Measurements from ENCODE around the gene PTAFR.

Gene PTAFR

GRCh38 chr1:28176492-28177470, at the start of gene PTAFR:
TSS of gene PTAFR (minus strand) at chr1:28176690. CDS start at chr1:28151021, 25,669 bp downstream.
- no peak for DNase-seq

- no peak for DNase-seq
Measured at GRCh38 chr1:28213315-28213714, 36.8 kb upstream of the PTAFR start.

- DNase-seq = no peak
Measured at GRCh38 chr1:28209700-28210099, 33.2 kb upstream of the PTAFR start.

- peak; percentile 76 for DNase-seq
Measured at GRCh38 chr1:28208818-28209441, 32.4 kb upstream of the PTAFR start.

GRCh38 chr1:28205243-28205642, 28.8 kb upstream of the PTAFR start:
- no peak for DNase-seq

- DNase-seq = no peak
Measured at GRCh38 chr1:28200234-28200873, 23.9 kb upstream of the PTAFR start.

- DNase-seq = peak; percentile 71
Measured at GRCh38 chr1:28199328-28200233, 23.1 kb upstream of the PTAFR start.

- DNase-seq = no peak
Measured at GRCh38 chr1:28197682-28198415, 21.4 kb upstream of the PTAFR start.

- no peak for DNase-seq
Measured at GRCh38 chr1:28196330-28196729, 19.8 kb upstream of the PTAFR start.

- DNase-seq = no peak
Measured at GRCh38 chr1:28195780-28196179, 19.3 kb upstream of the PTAFR start.

- DNase-seq = no peak
Measured at GRCh38 chr1:28194326-28195035, 18.0 kb upstream of the PTAFR start.

- no peak for DNase-seq
Measured at GRCh38 chr1:28193701-28194161, 17.2 kb upstream of the PTAFR start.

GRCh38 chr1:28190996-28191645, 14.6 kb upstream of the PTAFR start:
- DNase-seq = no peak

- DNase-seq = no peak
Measured at GRCh38 chr1:28190337-28190979, 14.0 kb upstream of the PTAFR start.

GRCh38 chr1:28185071-28185470, 8.6 kb upstream of the PTAFR start:
- no peak for DNase-seq

GRCh38 chr1:28180306-28181305, 4.1 kb upstream of the PTAFR start:
- no peak for DNase-seq

GRCh38 chr1:28178690-28179485, 2.4 kb upstream of the PTAFR start:
- no peak for DNase-seq
